HCT116 (cell line): ENCODE measurements around the gene MTFP1. TPM values are rescaled to one million over a fixed set of nuclear protein-coding genes. Genes with fewer than 3 reads are reported as not detected.

ENCODE experiments used
- ATAC-seq: fragments of 200-7000 bp; cut with Tn5 transposase; 2 replicates; pipeline ENCODE4 v1.9.1; 2020; ENCODE audit warnings: mild to moderate bottlenecking, moderate library complexity
- BruUV-seq: library from RNA; stranded (reverse); fragments of 400-500 nt; replicated peaks from 2 replicates; lab custom pipeline; 2021; lab: Mats Ljungman, UMichigan
- CTCF ChIA-PET: fragments of 300-600 bp; sonication (Branson Sonifier 250); formaldehyde crosslinking; loops from one replicate; lab custom pipeline; 2021; ENCODE audit warnings: antibody characterized with exemption; lab: Charles Lee
- POLR2A ChIA-PET: fragments of 300-600, 350-600 bp; sonication (Branson Sonifier 250); formaldehyde crosslinking; loops from one replicate; lab custom pipeline; 2021; ENCODE audit warnings: antibody characterized with exemption; lab: Charles Lee
- RAD21 ChIA-PET, 2 experiments: fragments of 300-600 bp; sonication (Branson Sonifier 250); formaldehyde crosslinking; loops; one replicate each; lab custom pipeline; 2023; ENCODE audit warnings: low total read pairs in 2 of 2; ENCODE audit not compliant: uncharacterized antibody in 2 of 2, unreplicated experiment in 2 of 2, low non-redundant PET in 1 of 2; lab: Charles Lee
- DNase-seq: peaks from one replicate; pipeline ENCODE4 v3.0.0-alpha.2; 2010; ENCODE audit warnings: low read depth, low spot score
- H2AFZ ChIP-seq: fragments of 200-600 bp; shearing (Covaris generic), sonication (generic); 2 replicates; pipeline ENCODE4 v1.6.1; 2017; ENCODE audit warnings: low read depth, mixed run types, mixed read lengths, antibody characterized with exemption, low read length; ENCODE audit not compliant: poor library complexity, severe bottlenecking
- H3K27ac ChIP-seq: 2 replicates; pipeline ENCODE4 v1.5.1; 2012; ENCODE audit warnings: low read depth, low read length
- H3K27me3 ChIP-seq: fragments of 200-600 bp; sonication (generic); 2 replicates; pipeline ENCODE4 v1.6.1; 2016; ENCODE audit warnings: mixed run types, low read length, mixed read lengths; ENCODE audit not compliant: insufficient read depth
- H3K36me3 ChIP-seq, 2 experiments: fragments of 200-500 bp in 1 of 2; fragments of 200-600 bp in 1 of 2; sonication (Bioruptor generic) in 1 of 2; sonication (generic) in 1 of 2; 2 replicates each; pipeline versions ENCODE4 v1.5.1 to v1.6.1; 2014 to 2016; ENCODE audit warnings: low read length in 2 of 2, inconsistent platforms in 1 of 2, mixed read lengths in 1 of 2, mixed run types in 1 of 2; ENCODE audit not compliant: insufficient read depth in 2 of 2, control insufficient read depth in 1 of 2
- H3K4me1 ChIP-seq, 2 experiments: fragments of 200-600 bp in 1 of 2; sonication (generic) in 1 of 2; 2 replicates each; pipeline versions ENCODE4 v1.5.1 to v1.6.1; 2012 to 2017; ENCODE audit warnings: low read length in 2 of 2, inconsistent platforms in 1 of 2, mild to moderate bottlenecking in 1 of 2, mixed read lengths in 1 of 2, mixed run types in 1 of 2, moderate library complexity in 1 of 2; ENCODE audit not compliant: insufficient read depth in 2 of 2, control insufficient read depth in 1 of 2
- H3K4me2 ChIP-seq: fragments of 200-600 bp; sonication (generic); 2 replicates; pipeline ENCODE4 v1.6.1; 2017; ENCODE audit warnings: mixed run types, low read length, mixed read lengths
- H3K4me3 ChIP-seq, 2 experiments: fragments of 200-600 bp in 1 of 2; sonication (generic) in 1 of 2; replicated peaks in 1 of 2; 2 replicates each; pipeline ENCODE4 v1.5.1; 2011 to 2016; ENCODE audit warnings: low read length in 2 of 2, control low read depth in 1 of 2, low read depth in 1 of 2, mild to moderate bottlenecking in 1 of 2, mixed read lengths in 1 of 2, mixed run types in 1 of 2
- H3K79me2 ChIP-seq: fragments of 200-600 bp; sonication (generic); 2 replicates; pipeline ENCODE4 v1.6.1; 2017; ENCODE audit warnings: mild to moderate bottlenecking, mixed run types, low read length, moderate library complexity, mixed read lengths; ENCODE audit not compliant: insufficient read depth
- H3K9ac ChIP-seq: fragments of 200-600 bp; sonication (generic); 2 replicates; pipeline ENCODE4 v1.6.1; 2016; ENCODE audit warnings: low read length, mixed read lengths
- H3K9me2 ChIP-seq: fragments of 200-600 bp; sonication (generic), shearing (Covaris generic); 2 replicates; pipeline ENCODE4 v1.6.1; 2017; ENCODE audit warnings: mixed run types, mild to moderate bottlenecking, moderate library complexity; ENCODE audit not compliant: insufficient read depth
- H3K9me3 ChIP-seq, 2 experiments: fragments of 200-500 bp in 1 of 2; fragments of 200-600 bp in 1 of 2; sonication (Bioruptor generic) in 1 of 2; sonication (generic) in 1 of 2; 2 replicates each; pipeline ENCODE4 v1.6.1; 2014 to 2017; ENCODE audit warnings: low read length in 2 of 2, mixed read lengths in 2 of 2, inconsistent platforms in 1 of 2, low read depth in 1 of 2, mild to moderate bottlenecking in 1 of 2, mixed run types in 1 of 2, moderate library complexity in 1 of 2; ENCODE audit not compliant: control insufficient read depth in 1 of 2, insufficient read depth in 1 of 2
- H4K20me1 ChIP-seq: fragments of 200-600 bp; sonication (generic), shearing (Covaris generic); 2 replicates; pipeline ENCODE4 v1.6.1; 2017; ENCODE audit warnings: mixed run types, mild to moderate bottlenecking, moderate library complexity; ENCODE audit not compliant: insufficient read depth
- ELF1 ChIP-seq: IDR thresholded peaks from 2 replicates; pipeline ENCODE4 v1.6.1; 2012; ENCODE audit warnings: low read depth, borderline replicate concordance
- EZH2 ChIP-seq: fragments of 200-600 bp; sonication (generic); IDR thresholded peaks from 2 replicates; pipeline ENCODE4 v1.6.1; 2017; ENCODE audit warnings: antibody characterized with exemption, mixed run types
- SIN3A ChIP-seq: IDR thresholded peaks from 2 replicates; pipeline ENCODE4 v1.6.1; 2012; ENCODE audit warnings: low read depth
- TCF7L2 ChIP-seq: IDR thresholded peaks from 2 replicates; pipeline ENCODE4 v1.7.0; 2011; ENCODE audit warnings: borderline replicate concordance, inconsistent platforms; ENCODE audit not compliant: insufficient read depth, insufficient read length; ENCODE audit errors: extremely low read depth
- ZFX ChIP-seq: fragments of 450-650 bp; IDR thresholded peaks from 2 replicates; pipeline ENCODE4 v1.6.1; 2017
- ZNF274 ChIP-seq: fragments of 200-500 bp; sonication (Bioruptor generic); IDR thresholded peaks from 2 replicates; pipeline ENCODE4 v1.6.1; 2014; ENCODE audit warnings: mild to moderate bottlenecking, low read depth, low read length, inconsistent platforms
- intact Hi-C: fragments of 100-400 bp; cut with micrococcal nuclease; formaldehyde crosslinking; loops from 2 replicates; pipeline ENCODE4 v1.10.0; 2022
- total RNA-seq: library from RNA; stranded (reverse); gene quantifications from one replicate; pipeline ENCODE4 v1.2.1, GENCODE V29; 2021; ENCODE audit not compliant: unreplicated experiment
- TF ChIP-seq, protein P1 (sequence below): IDR thresholded peaks from 2 replicates; pipeline ENCODE4 v1.6.1; 2012
- TF ChIP-seq, protein P2 (sequence below): IDR thresholded peaks from 2 replicates; pipeline ENCODE4 v1.6.1; 2012; ENCODE audit warnings: low read depth

The MTFP1 gene
- total RNA-seq, 1 experiment from 2014 or later: 36.1 TPM

- no peak overlapping the region for H2AFZ ChIP-seq
- H3K4me2 ChIP-seq: no peak overlapping the region
- no peak for TF ChIP-seq ELF1
- TF ChIP-seq, protein P1, sequence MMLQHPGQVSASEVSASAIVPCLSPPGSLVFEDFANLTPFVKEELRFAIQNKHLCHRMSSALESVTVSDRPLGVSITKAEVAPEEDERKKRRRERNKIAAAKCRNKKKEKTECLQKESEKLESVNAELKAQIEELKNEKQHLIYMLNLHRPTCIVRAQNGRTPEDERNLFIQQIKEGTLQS: no peak
- TF ChIP-seq EZH2: no peak
- TF ChIP-seq, protein P2, sequence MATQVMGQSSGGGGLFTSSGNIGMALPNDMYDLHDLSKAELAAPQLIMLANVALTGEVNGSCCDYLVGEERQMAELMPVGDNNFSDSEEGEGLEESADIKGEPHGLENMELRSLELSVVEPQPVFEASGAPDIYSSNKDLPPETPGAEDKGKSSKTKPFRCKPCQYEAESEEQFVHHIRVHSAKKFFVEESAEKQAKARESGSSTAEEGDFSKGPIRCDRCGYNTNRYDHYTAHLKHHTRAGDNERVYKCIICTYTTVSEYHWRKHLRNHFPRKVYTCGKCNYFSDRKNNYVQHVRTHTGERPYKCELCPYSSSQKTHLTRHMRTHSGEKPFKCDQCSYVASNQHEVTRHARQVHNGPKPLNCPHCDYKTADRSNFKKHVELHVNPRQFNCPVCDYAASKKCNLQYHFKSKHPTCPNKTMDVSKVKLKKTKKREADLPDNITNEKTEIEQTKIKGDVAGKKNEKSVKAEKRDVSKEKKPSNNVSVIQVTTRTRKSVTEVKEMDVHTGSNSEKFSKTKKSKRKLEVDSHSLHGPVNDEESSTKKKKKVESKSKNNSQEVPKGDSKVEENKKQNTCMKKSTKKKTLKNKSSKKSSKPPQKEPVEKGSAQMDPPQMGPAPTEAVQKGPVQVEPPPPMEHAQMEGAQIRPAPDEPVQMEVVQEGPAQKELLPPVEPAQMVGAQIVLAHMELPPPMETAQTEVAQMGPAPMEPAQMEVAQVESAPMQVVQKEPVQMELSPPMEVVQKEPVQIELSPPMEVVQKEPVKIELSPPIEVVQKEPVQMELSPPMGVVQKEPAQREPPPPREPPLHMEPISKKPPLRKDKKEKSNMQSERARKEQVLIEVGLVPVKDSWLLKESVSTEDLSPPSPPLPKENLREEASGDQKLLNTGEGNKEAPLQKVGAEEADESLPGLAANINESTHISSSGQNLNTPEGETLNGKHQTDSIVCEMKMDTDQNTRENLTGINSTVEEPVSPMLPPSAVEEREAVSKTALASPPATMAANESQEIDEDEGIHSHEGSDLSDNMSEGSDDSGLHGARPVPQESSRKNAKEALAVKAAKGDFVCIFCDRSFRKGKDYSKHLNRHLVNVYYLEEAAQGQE: no peak
- TF ChIP-seq ZNF274: no peak
- no peak for TF ChIP-seq TCF7L2
- TF ChIP-seq ZFX: no peak
- TF ChIP-seq SIN3A: no peak
- no peak overlapping the region for H3K4me3 ChIP-seq
- ATAC-seq (no peak), DNase-seq (no peak)
- POLR2A ChIA-PET: no interaction called here
- no peaks in the 10 kb centered on the region for H4K20me1 ChIP-seq
- no peaks in the 10 kb centered on the region for H3K27me3 ChIP-seq
- peaks cover 22% of the 10 kb centered on the region; the same call in 1 of the 2 replicates for H3K79me2 ChIP-seq
- no TSS peak for BruUV-seq
- no peak overlapping the region for H3K27ac ChIP-seq
- H3K36me3 ChIP-seq: peaks cover 0 to 10% of the 10 kb centered on the region in 2 experiments; a peak in 1 of 4 replicates
- RAD21 ChIA-PET: no interaction called here
- intact Hi-C loops: loop anchor here (5.0 to 10.0 kb wide), 2 partner anchors 141 to 657 kb away; partner anchors contain the start of genes CASTOR1 and SMTN
- no peaks in the 10 kb centered on the region for H3K9me3 ChIP-seq
- H3K4me1 ChIP-seq: peaks cover 8 to 38% of the 10 kb centered on the region in 2 experiments
- no peaks in the 10 kb centered on the region for H3K9me2 ChIP-seq
- no peak overlapping the region for H3K9ac ChIP-seq
- CTCF ChIA-PET: interaction anchor here (1.3 kb wide), 1 partner anchor 140 kb away, joined by 3 read pairs; no protein-coding TSS in a partner anchor
These were observed 2.3 kb downstream of the MTFP1 start for GRCh38 chr22:30427871-30428270.
